Skin epidermis (tissue), 12 donors: ENCODE results near the gene RERE.

Experiments used
- H3K27ac ChIP-seq, 21 experiments: fragments of 200-600 bp; sonication (generic) in 11 of 21; one replicate each; pipeline ENCODE4 v1.5.0; 2020; ENCODE audit warnings: mild to moderate bottlenecking in 3 of 21, inconsistent platforms in 2 of 21, moderate library complexity in 2 of 21
- H3K4me3 ChIP-seq, 7 experiments: fragments of 200-600 bp; sonication (generic) in 2 of 7; one replicate each; pipeline ENCODE4 v1.5.0; 2020; ENCODE audit warnings: inconsistent platforms in 2 of 7, mild to moderate bottlenecking in 2 of 7, moderate library complexity in 1 of 7

The RERE gene

DNA sequence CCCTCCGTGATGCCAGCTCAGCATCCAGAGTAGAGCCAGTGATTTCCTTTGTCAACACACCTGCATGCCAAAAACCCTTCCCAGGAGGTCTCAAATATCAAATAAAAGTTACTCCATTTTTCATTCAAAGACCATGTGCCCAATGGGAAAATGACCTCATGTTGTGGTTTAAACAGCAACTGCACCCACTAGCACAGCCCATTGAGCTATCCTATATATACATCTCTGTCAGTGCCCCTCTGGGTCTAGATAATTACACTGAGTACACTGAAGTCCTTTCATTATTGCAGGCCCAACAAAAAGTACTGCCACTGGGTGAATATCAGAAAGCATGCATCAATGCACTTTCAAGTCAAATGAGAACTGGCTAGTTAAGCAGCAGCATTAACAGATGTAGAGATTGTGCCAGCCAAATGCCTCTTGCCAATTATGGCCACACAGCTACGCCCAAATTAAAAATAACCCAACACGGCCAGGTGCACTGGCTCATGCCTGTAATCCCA, 381.8 kb downstream of the RERE start:
- no peak overlapping the region for H3K4me3 ChIP-seq
- H3K27ac ChIP-seq, result no peak overlapping the region

DNA sequence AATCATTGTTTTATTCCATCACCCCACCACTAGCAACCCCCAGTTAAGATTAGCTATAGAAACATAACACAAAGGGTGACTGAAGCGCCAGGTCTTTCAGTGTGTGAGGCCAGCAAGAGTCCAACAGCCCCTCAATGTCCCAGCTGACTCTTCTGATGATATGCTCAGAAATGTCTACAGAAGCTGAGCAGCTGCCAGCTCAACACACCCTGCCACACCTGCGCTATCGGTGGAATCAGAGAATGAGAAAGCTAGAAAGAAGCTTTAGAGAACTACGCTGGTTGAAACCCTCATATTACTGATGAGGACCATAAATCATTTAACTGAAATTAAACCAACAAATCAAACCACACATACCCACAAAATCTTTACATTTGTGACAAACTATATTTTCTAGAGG, 383.3 kb downstream of the RERE start:
- H3K4me3 ChIP-seq, result no peak overlapping the region
- H3K27ac ChIP-seq, result no peak overlapping the region

DNA sequence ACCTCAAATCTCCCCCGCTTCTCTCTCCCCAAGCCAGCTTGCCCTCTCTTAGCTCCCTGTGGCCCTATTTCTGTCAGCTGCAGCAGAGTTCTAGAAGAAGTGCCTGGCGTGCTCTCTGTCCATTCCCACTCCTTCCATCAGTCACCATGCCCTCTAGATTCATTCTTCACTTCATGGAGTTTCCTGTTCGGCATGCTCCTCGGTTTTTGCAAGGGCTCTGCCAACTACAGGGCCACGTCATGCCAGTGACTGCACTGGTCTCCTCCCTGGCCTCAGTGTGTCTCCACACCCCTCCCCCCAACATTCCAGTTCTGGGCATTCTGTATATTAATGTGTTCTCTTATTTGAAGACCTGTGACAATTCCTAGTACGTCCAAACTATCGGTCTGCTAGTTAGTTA, 385.7 kb downstream of the RERE start:
- no peak overlapping the region for H3K27ac ChIP-seq
- no peak overlapping the region for H3K4me3 ChIP-seq

DNA sequence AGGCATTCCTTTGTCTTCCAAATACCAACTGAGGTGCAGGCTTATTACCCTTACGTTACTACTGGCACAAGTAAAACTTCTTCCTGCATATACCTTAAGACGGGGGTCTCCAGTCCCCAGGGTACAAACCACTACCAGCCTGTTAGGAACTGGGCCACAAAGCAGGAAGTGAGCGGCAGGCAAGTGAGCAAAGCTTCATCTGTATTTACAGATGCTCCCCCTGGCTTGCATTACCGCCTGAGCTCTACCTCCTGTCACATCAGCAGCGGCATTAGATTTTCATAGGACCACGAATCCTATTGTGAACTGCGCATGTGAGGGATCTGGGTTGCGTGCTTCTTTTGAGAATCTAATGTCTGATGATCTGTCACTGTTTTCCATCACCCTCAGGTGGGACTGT, 386.4 kb downstream of the RERE start:
- H3K4me3 ChIP-seq, result no peak overlapping the region
- H3K27ac ChIP-seq, result peak overlapping the region in 9 of 21 experiments; percentile 1 to 62 (median 10)

DNA sequence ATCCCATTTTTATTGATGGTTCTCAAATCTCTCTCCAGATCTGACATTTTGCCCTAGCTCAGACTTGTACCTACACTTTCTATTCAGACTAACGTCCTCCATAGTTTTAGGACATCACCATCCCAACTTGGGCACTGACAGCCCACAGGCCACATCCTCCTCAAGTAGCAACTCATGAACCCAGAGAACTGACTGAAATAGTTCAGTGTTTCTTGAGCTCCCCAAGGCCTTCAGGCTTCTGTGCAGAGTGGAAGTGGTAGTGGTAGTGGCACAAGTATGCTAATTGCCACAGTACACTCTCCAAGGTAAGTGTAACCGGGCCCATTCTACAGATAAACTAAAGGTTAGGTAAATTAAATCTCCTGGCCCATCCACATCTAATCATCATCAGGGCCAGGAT, 387.0 kb downstream of the RERE start:
- Histone ChIP-seq H3K4me3 (no peak overlapping the region), H3K27ac (peak overlapping the region in 8 of 21 experiments; percentile 5 to 62 (median 26))

DNA sequence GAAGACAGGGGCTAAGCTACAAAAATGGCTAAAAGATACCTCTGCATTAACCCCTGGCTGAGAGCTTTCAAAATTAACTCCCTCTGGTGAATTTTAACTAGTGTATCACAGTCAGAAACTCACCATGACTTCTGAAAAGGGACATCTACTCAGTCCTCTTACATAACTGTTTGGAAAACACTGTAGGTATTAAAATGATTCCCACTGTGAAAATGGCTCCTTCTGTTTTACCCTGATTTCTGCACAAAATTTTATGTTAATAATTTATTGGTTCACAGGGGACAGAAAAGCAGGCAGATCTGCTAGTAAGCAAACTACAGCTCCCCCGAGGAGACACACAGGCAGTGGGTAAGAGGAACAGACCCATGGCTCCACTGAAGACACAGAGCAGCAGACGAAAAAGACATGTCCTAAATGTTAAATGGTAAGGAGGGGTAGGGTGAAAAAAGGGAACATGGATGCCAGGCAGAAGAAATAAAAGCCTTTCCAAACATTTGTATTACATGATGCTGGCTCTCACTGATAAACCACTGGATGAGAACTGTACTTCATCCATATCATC, 387.8 kb downstream of the RERE start:
- peak overlapping the region in 2 of 21 experiments; percentile 33 to 61 for H3K27ac ChIP-seq

DNA sequence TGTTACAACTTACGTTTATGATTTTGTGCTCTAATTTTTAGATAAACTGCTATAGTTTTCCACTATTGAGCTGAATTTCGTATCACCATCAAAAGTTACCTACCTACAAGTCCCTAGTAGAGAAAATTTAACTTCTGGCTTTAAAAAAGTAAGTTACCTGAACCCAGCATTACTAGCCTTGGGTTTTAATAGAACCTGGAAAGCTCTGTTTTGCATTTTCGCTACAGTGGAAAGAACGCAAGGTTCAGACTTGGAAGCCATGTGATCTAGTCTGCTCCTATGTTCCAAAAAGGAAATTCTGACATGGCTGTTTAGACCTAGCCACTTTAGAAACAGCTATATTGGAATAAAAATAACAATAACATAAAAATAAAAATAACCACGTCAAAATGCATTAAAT, 389.0 kb downstream of the RERE start:
- no peak overlapping the region for H3K4me3 ChIP-seq
- peak overlapping the region in 15 of 21 experiments; percentile 1 to 73 (median 41) for H3K27ac ChIP-seq

More for the DNA sequence above, 387.8 kb downstream of the RERE start:
- H3K4me3 ChIP-seq, result no peak overlapping the region

DNA sequence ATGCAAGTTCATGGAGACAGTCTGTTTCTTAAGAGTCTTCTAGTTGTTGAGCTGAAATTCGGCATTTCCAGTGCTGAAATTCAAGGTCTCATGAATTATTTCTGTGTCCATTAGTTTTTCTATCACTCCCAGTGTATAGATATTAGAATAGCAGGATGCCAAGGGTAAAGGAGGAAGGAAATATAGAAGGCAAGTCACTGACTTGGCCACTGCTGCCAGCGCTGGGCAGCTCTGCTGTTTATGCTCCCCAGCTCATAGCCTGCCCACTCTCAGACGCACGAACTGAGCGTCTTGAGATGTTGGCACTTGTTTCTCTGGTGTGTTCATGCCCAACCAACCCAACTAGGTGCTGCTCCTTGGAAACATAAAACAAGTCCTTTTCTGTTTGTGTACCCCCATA, 389.5 kb downstream of the RERE start:
- no peak overlapping the region for H3K4me3 ChIP-seq
- H3K27ac ChIP-seq, result peak overlapping the region in 15 of 21 experiments; percentile 1 to 73 (median 46)

DNA sequence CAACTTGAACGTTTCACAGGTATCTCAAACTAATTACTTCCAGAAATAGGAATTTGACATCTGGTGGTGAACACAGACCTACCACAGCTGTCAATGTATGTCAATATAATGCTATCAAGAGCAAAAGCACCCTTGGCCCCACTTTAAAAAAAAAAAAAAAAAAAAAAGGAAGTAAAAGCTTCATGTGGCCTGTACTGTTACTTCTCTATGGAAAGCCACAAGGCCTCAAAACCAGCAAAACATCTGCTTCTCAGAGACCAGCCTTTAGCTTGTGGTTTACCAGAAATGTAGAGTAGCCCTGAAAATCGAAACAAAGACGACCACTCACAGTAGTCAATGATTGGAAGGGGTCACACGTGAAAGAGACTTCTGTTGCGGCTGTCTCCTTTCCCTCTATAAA, 389.9 kb downstream of the RERE start:
- Histone ChIP-seq H3K4me3 (no peak overlapping the region), H3K27ac (peak overlapping the region in 14 of 21 experiments; percentile 5 to 73 (median 48))

DNA sequence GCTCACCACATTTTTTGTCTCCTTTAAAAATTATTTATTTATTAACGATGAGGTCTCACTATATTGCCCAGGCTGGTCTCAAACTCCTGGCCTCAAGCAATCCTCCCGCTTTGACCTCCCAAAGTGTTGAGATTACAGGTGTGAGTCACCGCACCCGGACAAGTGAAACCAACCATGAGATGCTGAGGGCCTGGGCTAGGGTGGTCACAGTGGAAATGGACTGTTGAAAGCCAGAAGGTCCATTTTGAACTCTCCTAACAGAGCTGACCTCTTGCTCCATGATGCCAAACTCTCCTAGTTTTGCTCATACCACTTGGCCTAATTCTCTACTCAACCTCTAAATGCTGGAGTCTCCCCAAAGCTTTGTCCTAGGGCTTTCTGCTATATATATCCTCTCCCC, 390.4 kb downstream of the RERE start:
- Histone ChIP-seq H3K4me3 (no peak overlapping the region), H3K27ac (peak overlapping the region in 13 of 21 experiments; percentile 5 to 73 (median 46))

DNA sequence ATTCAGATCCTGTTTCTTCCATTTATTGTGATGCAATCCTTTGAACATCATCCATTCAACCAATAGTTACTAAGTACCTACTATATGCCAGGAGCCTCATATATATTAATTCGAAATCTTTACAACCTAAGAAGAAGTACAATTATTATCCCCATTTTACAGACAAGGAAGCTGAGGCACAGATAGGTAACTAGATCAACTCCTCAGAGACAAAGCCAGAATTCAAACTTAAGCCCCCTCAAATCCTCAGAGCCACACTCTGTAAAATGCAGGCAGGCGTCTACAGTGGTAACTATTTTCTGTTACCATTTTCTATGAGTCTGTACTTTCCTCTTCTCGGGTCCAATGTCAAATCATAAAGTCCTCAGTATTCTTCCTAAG, 391.7 kb downstream of the RERE start:
- H3K27ac ChIP-seq, result peak overlapping the region in 2 of 21 experiments; percentile 96 to 99
- H3K4me3 ChIP-seq, result no peak overlapping the region

DNA sequence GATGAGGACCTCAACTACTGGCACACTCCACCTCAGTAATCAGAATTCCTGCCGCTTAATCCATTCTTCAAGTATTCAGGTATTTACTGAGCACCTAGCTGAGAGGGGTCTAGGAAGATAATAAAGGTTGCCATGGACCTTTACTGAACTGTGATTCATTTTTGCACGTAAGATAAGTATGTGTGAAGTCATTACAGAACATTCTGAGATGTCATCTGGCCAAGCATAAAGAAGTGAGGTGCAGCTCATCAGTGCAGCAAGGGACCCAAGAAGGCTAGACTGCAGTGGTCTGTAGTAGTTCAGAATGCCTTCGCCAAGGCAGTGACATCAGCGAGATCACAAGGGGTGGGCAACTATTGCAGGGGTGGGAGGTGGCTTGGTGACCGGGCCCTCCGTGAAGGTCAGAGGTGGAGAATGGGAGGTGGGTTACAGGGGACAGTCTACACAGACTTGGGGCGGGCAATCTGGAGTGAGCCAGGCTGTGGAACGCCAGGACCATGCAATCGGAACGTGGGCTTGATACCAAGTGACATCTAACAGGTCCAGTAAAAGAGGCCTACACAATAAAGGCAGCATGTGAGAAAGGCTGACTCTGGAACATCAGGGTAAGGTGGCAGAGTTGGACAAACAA, 392.2 kb downstream of the RERE start:
- Histone ChIP-seq H3K4me3 (peak overlapping the region in 1 of 7 experiments; percentile 74), H3K27ac (peak overlapping the region in 19 of 21 experiments; percentile 93 to 100 (median 97))

DNA sequence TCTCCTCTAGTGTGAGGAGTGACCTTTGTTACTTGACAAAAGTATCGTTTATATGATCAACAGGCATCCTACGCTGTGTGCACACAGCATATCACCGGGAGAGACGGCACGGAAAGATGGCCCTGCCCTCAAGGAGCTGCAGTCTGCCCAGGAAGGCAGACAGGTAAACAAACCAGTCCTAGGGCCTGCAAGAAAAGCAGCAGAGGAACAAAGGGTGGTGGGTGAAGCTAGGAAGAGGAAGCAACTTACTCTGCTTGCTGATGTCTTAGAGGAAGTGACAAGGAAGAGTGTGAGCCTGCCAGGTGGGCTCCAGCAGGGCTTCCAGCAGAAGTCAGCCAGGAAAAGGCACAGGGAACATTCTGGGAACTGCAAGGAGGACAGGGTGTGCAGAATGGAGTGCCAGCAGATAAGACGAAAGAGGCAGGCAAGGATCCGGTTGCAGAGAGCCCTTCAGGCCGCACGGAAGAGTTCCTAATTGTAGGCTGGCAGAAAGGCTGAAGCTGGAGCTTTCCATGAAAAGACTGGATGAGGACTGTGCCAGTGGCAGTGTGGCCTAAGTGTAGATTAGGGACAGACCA, 392.8 kb downstream of the RERE start:
- Histone ChIP-seq H3K27ac (peak overlapping the region in 20 of 21 experiments; percentile 93 to 100 (median 97)), H3K4me3 (peak overlapping the region; percentile 64 to 97 (median 82))

DNA sequence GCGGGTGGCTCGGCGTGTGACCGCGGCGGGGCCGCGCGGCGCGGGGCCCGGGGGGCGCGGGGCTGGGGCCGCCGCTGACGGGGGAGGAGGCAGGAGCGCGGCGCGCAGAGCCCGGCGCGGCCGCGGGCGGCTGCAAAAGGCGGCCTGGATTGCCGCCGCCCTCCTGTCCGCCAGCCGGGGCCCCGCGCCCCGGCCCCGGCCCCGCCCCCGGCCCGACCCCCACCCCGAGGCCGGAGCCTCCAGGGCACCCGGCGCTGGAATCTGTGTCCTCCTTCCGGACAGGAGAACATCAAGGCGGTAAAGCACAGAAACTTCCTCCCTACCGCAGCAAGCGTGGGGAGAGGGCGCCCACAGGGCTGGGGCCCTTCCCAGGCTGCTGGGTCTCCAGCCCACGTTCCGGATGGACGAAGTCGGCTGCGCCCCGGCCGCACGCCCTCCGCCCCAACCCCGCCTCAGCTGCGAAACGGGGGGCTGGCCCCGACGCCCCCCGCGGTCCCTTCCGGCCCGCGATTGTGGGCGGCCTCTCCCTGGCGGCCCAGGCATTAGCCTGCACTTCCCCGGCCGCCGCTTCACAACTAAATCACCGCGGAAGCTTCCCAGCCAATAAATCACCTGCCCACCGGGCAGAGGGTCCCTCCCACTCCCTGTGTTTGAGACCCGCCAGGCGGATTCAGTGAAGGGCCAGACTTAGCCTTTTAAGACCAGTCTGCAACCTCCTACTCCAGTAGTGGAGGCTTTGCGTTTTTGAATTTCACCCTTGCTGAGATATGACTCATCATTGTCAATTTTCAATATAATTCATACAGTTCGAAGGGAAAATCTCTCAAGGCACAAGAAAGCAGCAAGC, 393.5 kb downstream of the RERE start:
- peak overlapping the region; percentile 64 to 97 (median 82) for H3K4me3 ChIP-seq
- H3K27ac ChIP-seq, result peak overlapping the region; percentile 82 to 100 (median 97)

DNA sequence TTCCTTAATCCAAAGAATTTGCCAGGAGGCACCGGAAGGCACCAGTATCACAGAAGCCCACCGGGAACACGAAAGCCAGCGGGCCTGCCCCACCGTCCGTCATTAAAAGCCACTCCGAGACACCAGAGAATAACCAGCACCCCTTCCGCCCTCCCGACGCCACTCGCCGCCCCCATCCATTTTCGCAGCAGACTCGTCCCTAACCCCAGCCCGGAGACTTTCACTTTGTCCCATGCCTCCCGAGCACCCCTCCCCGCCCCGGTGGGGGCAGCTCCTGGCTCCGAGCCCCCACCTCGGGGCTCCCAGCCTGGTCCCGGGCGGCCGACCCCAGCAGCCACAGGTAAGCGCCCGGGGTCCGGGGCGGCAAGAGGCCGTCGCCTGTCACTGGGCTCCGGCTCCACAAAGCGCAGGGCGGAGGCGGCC, 394.2 kb downstream of the RERE start:
- H3K27ac ChIP-seq, result peak overlapping the region; percentile 82 to 100 (median 97)

DNA sequence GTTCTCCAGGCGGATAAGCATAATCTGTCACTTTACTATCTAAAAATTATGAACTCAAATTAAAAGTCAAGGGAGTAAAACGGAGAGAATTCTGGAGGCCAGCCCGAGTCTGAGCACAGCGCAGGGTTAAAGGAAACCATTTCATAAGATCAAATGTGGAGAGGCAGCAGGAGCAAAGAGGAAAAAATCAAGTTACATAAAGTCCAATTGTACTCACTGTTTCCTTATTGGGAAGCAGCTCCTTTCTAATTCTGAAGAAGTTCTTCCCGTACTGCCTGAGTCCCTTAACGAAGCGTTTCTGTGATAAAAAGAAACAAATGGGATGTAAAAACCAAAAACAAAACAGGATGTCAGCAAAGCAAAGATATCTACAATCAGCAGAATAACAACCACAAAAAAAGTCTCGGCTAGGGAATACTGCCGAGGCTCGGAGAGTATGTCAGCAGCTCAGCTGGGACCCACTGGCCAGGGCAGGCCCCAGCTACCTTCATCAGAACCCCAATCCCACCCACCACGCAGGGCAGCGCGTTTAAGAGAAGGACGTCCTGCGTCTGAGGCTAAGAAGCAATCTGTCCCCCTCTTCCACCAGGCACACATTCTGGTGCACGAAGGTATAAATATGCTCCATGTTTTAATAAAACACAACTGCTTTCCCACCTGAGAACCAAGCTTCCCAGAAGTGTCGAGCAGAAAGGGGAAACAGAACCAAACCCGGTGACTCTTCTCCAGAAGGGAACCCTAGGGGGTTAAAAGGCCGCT, 394.8 kb downstream of the RERE start:
- H3K4me3 ChIP-seq, result peak overlapping the region; percentile 64 to 97 (median 82)
- peak overlapping the region; percentile 82 to 100 (median 97) for H3K27ac ChIP-seq

More for the DNA sequence above, 394.2 kb downstream of the RERE start:
- H3K4me3 ChIP-seq, result peak overlapping the region; percentile 64 to 97 (median 82)

DNA sequence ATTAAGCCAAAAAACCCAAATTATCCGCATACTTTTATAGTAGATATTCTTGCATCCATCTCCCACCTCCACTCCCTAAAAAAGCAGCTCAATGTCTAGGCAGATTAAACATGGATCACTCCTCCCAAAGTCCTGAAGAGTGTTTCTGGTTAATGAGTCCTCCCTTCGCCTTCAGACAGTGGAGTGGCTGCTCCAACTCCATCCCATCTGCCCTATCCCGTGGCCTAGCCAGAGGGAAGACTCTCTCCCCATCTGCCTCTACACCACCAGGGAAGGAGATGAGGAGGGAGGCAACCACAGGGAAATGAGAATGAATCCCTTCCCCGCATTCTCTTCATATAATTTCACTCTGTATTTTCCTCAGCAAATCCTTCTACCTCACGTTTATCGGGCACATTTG, 395.7 kb downstream of the RERE start:
- Histone ChIP-seq H3K27ac (peak overlapping the region in 20 of 21 experiments; percentile 15 to 100 (median 96)), H3K4me3 (peak overlapping the region; percentile 64 to 97 (median 82))

DNA sequence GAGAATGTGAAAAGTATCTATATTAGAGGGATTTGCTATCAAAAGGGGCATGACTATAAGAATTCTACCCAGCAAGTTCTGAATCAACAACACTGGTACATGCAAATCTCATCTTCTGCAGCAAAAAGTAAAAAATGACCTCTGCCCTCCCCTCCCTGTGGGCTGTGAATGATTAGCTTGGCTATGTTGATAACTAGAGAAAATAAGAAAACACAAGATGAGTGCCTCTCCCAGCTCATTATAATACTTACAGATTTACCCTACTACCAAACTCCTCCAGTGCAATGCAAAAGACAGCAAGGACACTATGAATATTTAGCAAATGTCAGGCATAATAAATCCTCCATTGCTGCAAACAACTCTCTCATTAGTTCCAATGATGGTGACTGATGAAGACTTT, 397.1 kb downstream of the RERE start:
- Histone ChIP-seq H3K27ac (peak overlapping the region in 9 of 21 experiments; percentile 13 to 100 (median 95)), H3K4me3 (peak overlapping the region in 2 of 7 experiments; percentile 10 to 74)

DNA sequence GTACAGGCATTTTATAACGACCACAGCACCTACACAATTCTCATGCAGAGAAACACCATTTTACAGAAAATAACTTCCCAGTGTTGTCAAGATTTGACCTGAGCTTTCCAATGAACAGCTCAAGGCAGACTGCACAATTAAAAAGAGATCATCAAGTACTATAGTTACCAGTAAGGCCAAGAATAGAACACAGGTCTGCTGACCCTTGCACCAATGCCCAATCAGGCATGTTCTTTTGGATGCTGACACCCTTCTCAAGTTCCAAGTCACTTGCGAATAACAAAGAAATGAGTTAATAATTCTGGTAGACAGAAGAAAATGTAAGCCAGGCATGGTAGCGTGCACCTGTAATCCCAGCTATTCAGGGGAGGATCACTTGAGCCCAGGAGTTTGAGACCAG, 397.6 kb downstream of the RERE start:
- Histone ChIP-seq H3K27ac (peak overlapping the region in 3 of 21 experiments; percentile 13 to 57 (median 22)), H3K4me3 (peak overlapping the region in 1 of 7 experiments; percentile 74)
